HG02973 (cell line): Measurements from ENCODE around the gene SLC7A14.

Source experiments
- ATAC-seq: cut with Tn5 transposase; IDR thresholded peaks from one replicate; pipeline ENCODE4 v1.9.1; 2021; ENCODE audit warnings: moderate library complexity; ENCODE audit not compliant: unreplicated experiment

The SLC7A14 gene

DNA sequence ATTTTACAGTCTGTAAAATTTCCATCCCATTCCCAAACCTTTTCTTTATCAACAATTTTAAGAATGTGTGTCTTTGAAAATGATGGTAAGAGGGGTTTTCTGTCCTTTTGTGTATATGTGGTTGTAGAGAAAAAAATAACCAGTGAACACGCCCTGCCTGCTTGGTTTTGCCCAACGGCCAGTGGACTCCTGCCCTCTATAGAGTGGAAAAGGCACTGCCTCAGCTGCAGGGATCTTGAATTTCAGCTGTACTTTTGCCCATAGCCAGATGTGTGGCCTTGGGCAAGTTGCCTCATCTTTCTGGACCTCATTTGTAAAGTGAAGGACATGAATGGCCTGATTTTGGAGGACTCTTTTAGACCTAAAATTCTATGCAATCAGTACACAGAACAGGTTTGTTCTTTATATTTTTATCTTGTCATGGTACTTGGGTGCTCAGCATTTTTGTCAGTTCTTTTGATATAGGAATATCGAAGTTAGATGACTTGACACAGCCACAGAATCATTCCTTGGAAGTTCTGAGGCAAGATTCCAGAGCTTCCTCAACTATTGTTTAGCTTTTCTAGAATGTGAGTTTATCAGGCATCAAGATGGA is 86.2 kb downstream of the SLC7A14 start:
- ATAC-seq = peak; percentile 58

DNA sequence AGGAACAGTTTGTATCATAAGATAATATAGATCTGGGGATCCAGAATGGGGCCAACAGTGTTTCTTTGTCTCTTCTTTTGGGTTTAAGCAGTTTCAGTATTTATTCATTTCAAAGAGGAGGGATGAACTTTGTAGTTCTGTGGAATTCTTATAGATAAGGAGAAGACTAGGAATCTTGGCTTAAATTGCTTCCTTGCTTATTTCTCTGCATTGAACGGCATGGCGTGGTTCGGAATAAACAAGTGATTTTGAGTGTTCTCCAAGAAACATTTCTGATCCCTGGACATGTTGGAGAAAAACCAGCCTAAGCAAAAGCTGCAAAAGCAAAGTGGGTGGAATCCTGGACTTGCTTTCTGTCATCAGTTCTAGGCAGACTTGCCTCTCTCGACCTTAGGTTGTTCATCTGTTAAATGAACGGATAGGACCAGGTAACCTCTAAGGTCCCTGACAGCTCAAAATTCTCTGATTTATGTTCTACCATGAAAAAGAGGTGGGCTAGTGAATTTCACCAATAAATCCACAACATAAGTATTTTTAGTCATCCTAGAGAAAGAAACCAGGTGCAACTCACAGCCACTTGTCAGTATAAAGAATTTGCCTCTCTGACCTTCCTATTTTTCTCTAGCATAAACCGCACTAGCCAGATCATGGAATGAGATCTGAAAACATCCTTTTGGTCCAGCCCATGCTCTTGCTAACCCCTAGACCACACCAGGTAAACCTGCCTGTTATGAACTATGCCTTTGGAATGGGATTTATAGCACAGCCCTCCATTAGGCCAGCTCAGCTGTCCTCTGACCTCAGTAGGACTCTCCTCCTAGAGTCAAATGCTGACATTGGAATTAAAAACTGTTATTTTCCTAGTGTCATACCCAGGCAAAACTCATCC is 88.4 kb downstream of the SLC7A14 start:
- no peak for ATAC-seq

DNA sequence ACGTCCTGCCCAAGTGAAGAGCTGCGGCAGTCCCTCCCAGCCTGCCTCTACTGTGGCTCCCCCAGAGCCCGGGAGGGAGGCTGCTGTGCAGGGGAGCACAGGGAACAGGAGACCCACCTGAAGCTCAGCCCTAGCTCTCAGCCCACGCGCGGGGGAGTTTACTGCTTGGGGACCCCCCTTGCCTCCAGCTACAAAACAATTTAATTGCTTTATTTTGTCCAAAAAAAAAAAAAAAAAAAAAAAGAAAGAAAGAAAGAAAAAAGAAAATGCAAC is 89.1 kb downstream of the SLC7A14 start:
- ATAC-seq = no peak

DNA sequence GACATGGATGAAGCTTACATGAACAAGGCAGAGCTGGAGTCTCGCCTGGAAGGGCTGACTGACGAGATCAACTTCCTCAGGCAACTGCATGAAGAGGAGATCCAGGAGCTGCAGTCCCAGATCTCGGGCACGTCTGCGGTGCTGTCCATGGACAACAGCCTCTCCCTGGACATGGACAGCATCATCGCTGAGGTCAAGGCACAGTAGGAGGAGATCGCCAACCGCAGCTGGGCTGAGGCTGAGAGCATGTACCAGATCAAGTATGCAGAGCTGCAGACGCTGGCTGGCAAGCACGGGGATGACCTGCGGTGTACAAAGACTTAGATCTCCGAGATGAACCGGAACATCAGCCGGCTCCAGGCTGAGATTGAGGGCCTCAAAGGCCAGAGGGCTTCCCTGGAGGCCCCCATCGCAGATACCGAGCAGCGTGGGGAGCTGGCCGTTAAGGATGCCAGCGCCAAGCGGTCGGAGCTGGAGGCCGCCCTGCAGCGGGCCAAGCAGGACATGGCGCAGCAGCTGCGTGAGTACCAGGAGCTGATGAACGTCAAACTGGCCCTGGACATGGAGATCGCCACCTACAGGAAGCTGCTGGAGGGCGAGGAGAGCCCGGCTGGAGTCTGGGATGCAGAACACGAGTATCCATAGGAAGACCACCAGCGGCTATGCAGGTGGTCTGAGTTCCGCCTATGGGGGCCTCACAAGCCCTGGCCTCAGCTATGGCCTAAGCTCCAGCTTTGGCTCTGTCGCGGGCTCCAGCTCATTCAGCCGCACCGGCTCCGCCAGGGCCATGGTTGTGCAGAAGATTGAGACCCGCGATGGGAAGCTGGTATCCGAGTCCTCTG is 89.6 kb downstream of the SLC7A14 start:
- ATAC-seq = no peak

DNA sequence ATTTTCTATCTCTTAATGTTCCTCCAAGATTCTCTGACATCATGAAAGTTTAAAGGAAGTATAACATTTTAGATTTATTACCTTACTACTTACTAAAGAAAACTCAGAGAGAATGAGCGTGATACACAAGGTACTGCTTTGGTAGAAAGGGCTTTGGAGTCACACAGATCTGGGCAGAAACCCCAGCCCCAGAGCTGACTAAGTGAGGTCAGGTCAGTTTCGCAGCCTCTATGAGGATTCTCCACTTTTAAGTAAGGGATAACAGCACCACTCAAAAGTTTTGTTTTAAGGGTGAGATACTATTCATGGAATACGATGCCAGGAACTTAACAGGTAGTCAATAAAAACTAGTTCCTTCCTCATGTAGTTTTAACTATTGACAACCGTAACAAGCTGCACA is 91.1 kb downstream of the SLC7A14 start:
- ATAC-seq = no peak

DNA sequence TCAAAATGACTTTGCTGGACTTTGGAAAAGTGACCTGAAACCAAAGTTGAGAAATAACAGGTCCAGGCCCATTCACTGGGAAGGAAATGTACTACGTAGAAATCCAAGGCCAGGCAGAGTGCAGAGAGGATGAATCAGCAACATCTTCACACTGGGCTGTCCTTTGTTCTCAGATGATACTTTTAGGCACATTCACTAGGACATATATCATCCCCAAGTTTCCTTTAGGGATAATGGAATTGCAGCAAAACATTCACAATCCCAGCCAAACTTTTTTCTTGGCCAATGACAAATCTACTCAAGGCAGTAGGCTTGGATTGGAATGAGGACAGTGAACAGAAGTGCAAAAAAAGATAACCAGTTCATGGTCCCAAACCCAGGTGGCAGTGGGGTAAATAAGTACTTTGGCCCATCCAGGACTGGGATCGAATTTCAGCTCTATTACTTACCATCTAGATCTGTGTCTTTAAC is 92.1 kb downstream of the SLC7A14 start:
- no peak for ATAC-seq

DNA sequence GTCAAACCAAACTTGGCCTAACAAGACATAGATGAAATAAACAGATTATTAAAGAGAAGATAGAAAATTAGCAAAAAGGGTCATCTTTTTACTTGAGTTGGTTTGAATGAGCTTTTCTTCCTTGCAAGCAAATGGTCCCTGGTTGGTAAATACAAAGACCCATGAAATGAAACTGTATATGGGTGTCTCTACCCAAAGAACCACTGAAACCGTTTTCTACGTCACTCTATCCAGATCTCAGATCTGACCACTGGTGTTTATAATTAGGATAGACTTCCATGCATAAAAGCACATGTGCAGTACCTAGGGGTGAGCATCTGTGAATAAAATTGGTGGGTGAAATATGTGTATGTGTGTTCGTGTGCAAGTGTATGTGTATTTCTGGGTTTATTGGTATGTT is 94.0 kb downstream of the SLC7A14 start:
- ATAC-seq = no peak

DNA sequence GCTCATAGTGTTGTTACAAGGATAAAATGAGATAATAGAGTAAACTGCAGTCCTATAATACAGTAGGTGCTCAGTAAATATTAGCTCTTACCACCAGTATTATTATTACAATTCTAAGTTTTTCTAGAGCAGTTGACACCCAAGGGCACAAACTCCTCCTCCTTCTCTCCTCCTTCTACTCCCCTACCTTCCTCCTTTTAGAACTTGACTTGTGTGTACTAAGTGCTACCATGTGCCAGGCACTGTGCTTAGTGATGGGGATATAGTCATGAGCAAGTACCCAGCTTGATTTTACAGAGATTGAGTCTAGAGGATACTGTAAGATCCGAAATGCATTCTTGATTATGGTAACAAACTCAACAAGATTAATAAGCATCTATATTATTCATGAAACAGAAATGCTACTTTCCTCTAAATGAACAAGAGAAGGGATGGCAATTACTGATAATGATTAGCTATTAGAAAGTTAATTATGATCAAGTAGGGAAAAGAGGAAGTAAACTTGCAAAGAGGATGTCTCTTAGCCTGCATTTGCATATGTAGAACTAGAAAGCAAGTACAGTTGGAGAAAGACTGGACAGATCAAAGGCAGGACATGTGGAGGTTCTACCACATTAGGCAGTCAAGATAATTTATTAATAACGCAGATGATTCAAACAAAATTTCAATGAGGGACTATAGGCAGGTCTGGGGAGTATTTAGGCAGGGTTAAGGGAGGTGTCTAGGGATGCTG is 94.9 kb downstream of the SLC7A14 start:
- ATAC-seq = no peak

DNA sequence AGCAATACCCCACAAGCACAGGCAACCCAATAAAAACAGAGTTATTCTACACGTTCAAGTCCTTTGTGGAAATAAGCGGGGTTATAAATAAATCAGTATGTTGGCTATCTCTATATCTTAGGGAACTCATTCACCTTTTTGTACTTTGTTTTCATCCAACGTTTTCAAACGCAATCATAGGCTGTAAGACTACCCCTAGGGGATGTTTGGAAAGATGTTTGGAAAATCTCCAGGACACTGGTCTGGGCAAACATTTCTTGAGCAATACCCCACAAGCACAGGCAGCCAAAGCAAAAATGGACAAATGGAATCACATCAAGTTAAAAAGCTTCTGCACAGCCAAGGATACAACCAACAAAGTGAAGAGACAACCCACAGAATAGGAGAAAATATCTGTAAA is 97.1 kb downstream of the SLC7A14 start:
- no peak for ATAC-seq

DNA sequence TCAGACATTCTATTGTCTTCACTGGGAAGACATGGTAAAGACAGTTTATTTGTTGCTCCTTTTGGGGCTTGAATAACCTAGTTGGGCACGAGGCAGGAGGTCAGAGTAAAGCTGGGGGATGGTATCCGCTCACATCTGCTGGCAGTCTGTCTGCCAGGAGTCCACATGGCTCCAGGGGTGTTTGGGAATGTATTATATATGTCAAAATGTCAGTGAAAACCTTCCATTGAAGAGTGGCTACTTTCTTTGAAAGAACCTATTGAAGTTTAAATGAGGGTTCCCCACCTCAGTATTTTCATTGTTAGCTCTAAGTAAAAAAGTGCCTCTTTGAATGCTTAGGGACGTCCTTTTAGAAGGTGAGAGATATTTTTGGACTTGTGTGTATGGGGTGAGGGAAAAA is 98.8 kb downstream of the SLC7A14 start:
- no peak for ATAC-seq

DNA sequence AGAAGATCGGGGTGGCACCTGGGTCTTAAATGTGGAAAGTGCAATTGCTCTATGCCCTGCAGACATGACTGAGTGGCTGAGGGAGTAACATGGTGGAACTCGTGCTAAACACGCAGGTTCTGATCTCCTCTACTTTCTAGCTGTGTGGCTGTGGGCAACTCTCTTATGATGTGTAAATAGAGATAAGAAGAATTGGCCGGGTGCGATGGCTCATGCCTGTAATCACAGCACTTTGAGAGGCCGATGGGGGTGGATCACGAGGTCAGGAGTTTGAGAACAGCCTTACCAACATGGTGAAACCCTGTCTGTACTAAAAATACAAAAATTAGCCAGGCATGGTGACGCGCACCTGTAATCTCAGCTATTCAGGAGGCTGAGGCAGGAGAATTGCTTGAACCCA is 99.5 kb downstream of the SLC7A14 start:
- no peak for ATAC-seq

DNA sequence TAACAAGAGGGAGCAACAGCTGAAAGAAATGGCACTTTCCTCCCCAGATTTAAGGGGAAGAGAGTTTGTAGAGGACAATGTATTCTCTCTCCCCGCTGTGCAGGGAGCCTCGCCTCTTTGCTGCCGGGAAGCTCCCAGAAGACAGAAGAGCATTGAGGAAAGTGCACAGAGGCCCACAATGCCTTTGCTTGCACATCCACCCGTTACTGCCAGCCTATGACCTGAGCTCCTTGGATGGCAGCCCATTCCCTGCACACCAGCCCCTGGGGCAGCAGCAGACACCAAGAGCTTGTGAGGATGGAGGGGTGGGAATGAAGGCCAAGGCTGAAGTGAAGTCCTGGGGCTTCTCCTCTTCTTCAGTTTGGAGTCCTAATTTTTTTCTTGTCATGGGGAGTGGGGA is 100.2 kb downstream of the SLC7A14 start:
- no peak for ATAC-seq

DNA sequence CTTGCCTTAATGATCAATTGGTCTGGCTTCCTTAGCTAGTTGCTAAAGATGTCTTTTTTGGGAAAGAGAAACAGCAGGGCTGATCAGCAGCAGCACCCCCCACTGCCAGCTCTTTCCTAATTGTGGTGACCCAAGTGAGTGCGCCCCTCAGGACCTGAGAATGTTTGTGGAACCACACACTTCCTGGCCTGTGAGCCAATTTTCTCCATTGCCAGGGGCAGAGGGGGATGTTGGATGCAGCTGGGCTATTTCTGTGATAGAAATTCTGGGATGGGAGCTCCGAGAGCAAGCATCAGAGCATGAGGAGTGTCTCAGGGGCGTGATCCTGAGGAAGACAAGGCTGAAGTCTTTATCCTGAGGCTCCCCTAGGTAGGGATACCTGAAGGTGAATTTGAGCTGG is 100.6 kb downstream of the SLC7A14 start:
- no peak for ATAC-seq

DNA sequence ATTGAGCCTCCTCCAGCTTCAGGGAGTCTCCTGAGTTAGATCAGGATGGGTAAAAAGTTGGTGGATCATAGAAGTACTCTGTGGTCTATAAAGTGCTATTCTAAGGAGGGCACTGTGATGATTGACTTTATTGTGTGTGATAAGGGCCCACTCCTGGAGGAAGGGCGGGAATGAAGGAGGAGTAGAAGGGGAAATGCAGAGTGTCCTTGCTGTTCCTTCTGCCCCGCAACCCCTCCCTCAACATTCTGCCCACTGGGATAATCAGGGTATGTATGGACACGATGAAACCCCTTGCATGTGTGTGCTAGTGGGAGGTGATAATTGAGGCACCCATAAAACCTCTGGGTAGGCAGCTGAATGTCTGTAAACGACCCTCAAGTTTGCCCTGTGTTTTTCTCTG is 101.0 kb downstream of the SLC7A14 start:
- no peak for ATAC-seq

DNA sequence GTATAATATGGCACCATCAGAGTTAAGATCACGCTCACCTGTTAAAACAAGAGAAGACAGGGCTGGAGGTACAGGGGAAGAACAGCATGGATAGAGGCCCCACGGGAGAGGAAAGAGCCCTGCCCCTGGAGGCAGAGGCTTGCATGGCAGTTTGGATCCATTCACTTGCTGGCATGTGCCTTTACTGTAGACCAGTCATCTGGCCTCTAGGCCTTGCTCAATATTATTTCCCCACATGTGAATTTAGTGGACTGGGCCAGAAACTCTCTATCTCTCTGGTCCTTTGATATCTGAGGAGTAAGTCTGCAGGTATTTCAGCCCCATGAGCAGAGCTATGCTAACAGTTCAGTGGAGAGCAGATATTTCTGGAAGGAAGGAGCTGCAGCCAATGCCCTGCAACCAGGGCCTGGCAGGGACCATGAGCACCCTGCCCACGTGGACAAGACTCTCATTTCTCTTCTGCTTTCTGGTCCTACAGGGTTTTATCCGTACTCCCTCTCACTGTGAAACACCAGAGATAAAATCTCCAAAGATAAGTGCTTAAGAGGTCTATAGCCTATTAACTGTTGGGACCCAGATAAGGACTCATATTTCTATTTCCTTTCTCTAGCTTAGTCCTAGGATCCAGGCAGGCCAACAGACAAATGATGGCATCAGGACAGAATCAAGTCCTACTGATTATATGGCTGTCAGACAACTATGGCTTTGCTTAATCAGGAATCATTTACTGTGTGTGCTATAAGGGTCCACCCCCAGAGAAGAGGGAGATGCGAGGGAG is 102.2 kb downstream of the SLC7A14 start:
- no peak for ATAC-seq

DNA sequence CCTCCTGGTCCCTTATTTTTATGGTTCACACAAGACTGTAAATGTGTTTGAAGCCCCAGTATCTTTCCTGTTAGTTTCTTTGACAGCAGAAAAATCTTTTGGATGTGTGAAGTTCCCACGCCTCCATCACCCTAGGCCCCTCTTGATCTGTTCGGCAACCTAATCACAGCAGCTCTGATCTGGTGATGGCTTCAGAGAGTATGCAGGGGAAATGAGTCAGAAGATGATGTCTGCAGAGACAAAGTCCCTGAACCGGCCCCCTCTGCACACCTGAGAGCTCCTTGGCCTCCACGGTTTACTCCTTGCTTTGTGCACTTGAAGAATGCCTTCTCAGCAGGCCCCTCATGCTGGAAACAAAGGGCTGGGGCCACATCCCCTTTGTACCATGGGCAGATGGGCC is 103.7 kb downstream of the SLC7A14 start:
- no peak for ATAC-seq

DNA sequence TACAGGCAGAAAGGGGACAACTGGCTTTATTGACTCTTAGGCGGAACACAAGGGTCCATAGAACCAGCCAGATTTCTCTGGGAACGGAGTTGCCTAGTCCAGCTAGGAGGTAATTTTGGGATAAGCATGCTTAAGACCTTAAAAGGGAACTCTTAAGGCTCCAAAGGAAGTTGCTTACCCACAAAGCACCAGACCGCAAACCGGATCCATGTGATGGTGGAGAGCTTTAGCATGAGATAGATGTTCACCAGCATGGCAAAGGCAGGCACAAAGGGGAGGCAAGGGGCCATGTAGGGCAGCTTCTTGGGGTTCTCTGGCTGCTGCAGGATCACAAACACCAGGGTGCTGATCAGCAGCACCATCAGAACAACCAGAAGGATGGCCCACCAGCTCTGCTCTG is 105.8 kb downstream of the SLC7A14 start:
- no peak for ATAC-seq

DNA sequence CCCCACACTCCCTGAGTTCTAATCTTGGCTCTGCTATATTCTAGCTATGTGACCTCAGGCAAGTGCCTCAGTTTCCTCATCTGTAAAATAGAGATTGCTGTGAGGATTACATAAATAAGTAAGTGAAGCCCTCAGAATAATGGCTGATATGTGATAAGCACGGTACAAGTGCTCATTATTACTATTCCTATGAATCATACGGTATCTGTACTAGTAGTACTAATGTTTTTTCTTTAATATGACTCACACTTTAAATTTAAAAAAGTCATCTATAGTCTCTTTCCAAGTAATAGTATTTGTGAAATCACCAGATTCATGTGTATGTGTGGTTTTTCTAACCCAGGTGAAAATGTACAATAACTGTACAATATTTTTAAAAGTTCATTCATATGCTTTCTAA is 108.5 kb downstream of the SLC7A14 start:
- ATAC-seq = no peak

DNA sequence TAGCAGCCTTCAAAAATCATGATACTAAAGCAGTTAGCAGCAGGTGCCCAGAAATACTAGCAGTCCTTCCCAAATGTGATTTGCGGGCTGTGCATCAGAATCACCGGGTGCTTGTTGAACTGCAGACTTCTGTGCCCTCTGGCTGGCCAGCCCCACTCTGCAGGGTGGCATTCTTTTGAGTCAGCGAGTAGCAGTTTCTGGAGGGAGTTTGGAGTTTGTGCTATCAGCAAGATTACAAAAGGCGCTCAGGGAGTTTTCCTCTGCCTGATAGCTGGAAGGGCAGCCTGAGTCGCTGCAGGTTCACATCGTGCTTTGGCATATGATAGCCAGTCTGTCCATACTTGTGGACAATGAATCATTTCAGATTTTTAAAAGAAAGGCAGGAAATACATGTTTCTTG is 109.6 kb downstream of the SLC7A14 start:
- ATAC-seq = no peak

DNA sequence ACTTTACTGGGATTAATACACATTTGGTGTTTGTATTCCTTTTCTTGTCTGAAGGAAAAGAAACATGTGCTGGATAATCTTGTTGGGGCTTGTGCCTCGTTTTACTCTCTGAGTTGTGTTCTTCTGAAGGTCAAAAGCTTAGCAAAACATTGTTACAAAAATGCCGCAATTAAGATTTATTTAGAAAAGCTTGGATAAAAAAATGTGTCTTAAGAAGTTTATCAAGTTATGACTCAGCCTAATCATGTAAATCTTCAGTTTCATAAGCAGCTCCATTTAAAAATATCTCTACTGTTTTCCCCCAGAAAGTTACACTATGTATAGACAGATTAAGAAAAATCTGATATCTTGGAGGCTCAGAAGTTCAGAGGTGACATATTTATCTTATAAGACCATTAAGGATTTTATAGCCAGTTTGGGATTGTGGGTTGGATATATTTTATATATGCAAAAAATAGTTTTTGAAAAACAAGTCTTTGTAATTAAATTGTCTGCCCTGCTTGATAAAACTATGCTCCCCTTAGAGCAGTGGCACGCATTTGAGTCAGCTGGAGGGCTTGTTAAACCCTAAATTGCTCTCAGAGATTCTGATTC is 110.7 kb downstream of the SLC7A14 start:
- no peak for ATAC-seq
